GM18907 (cell line): ENCODE results near the gene SLC23A2.

ENCODE experiments used
- ATAC-seq: cut with Tn5 transposase; IDR thresholded peaks from one replicate; pipeline ENCODE4 v1.9.1; 2021; ENCODE audit warnings: mild to moderate bottlenecking, moderate library complexity; ENCODE audit not compliant: unreplicated experiment

The SLC23A2 gene

DNA sequence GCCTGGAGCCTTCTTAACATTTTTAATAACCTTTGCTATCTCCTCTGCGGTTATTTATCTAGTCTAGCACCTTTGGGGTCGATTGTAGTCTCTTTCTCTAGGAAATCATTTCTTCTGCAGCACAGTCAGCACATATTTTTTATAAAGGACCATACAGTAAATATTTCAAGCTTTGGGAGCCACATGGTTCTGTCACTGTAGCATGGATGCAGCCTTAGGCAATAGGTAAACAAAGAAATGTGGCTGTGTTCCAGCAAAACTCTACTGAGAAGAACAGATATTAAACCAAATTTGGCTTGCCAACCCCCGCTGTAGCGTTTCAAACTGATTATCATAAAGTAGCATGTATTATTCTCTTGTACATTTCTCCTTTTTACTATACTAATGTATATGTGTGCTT is 95.7 kb downstream of the SLC23A2 start:
- no peak for ATAC-seq

DNA sequence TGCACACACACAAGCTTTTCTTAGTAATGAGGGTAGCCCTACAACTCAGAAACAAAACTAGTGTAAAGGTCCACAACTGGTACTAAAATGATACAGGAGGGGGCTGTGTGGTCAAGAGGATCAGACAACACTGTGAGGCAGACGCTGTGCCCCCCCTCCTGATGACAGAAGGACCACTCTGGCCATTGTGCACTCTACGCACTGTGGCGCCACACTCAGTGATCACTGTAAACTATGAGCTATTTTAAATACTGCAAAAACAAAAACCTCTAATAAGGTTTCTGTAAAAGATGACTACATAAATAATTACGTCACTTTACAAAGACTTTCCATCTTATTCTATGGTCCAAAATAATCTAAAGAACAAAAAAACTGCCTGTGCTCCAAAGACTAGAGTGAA is 96.1 kb downstream of the SLC23A2 start:
- ATAC-seq: no peak

DNA sequence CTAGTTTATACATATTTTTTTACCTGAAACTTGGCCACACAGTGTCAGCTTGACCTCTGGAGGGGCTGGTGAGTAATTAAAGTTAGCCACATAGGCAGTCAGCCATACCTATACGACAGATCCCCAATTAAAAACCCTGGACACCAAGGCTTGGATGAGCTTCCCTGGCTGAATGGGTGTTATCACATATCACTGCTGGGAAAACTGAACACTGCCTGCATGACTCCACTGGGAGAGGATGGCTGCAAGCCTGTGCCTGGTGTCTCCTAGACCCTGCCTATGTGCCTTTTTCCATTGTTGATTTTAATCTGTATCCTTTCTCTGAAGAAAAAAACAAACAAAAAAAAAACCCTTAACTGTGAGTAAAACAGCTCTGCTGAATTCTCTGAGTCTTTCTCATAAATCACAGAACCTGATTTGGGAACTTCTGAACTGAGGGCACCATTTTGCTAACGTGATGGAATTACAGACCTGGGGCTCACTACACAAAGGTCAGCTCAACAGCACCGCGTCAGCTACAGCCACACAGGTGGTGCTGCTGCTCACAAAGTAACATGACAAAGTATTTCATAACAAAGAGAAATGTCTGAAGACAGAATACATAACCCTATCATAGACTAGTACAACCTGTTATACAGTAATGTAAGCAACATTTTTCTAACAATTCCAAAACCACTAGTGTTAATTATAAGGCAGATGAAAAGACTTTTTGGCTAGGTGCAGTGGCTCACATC is 97.0 kb downstream of the SLC23A2 start:
- no peak for ATAC-seq

DNA sequence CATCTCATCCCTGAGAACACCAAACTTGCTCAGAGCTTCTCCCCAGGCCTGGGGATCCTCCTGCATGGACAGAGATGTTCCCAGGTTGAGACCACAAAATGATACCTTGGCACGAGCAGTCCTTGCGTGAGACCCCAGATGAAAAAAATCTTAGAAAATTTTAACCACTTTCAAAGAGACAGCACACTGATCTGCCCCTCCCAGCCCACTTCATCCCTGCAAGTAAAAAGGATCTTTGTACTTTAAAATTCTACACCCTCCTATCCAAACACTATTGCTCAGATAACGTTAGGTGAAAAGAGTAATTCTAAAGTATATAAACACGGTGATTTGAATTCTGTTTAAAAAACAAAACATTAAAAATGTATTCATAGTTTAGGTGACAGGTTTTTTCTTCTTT is 98.5 kb downstream of the SLC23A2 start:
- ATAC-seq: no peak

DNA sequence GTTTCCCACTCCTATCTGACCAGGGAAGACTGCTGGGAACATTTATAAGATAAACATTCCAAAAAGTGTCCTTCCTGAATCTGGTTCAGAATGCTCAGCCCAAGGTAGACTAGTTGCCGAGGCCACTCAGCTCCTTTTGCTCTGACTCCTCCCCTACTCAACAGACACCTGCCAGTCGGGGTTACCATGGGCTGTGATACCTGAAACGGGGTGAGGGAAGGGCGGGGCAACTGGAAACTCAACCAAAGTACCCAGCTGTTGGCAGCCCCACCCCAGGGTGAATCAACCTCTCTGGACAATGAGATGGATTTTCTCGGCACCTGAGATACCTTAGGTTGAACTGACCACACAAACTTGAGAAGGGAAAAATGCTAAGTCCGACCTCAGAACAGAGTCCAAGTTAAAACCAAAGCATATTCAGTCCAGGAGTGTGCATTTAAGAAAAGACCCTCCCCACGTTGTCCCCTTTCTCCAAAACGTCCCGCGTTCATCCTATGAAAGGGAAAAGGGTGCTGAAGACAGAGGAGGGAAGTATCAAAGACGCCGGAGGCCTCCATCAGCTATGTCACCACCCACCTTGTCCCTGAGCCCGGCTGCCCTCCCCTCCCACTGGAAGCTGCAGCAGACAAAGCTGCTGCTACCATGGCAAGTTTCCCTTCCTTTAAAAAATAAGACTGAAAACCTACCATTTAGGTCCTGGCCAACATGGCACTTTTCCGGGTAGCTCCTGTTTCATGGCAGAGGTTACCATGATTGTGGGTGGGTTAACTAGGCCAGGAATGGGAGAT is 100.1 kb downstream of the SLC23A2 start:
- ATAC-seq: no peak

DNA sequence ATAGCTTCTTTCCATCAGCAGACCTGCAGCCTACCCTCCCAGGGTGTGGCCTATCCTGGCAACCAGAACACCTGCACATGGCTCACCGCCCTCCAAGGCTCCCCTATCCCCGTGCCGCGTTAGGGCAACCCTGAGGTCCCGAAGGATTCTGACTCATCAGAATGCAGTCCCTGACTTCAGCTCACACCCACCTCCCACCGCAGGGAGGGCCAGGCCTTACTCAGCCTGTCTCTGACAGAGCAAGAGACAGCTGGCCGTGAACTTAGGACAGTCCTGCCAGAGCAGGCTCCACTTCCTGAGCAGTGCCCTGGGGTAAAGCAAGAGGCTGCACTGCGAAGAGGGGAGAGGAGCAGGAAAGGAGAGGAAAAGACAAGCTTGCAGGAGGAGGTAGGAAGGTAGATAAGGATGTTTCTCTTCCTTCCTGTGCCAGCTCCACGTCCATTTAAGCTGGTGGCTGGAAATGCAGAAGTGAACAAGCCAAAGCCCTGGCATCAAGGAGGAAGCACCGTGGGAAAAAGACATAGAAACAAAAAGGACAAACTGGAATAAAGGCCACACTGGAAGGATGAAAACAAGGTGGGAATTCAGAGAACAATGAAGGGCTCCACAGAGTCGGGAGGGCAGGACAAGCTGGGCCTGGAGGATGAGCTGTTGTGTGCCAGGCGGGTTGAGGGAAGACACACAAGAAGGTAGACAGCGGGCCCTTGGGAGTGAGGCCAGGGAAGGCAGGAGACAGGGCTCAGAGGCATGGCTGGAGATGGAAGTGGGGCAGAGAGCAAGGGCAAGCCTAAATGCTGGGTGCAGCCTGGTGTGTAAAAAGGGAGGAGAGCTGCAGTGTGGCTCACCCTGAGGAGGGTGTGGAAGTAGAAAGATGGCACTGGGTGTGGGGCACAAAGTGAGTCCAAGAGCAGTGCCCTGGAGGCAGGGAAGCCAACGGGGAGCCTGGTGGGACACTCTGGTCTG is 102.7 kb downstream of the SLC23A2 start:
- no peak for ATAC-seq

DNA sequence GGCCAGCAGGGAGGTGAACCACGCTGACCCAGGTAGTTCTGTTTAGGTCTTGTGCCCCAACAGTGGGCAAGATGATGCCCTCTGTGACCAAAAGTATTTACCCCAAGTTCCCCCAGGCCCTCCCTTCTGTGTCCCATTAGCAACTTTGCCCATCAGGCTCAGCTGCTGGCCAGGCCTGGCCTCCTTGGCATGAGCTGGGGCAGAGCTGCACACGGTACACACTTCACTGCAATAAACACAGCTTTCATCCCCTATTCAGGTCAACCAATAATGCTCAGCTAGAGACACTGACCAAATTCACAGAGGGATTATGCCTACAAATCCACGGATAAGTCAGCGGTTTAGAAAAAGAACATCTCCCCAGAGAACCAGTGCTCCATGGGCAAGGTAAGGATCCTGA is 103.7 kb downstream of the SLC23A2 start:
- no peak for ATAC-seq

DNA sequence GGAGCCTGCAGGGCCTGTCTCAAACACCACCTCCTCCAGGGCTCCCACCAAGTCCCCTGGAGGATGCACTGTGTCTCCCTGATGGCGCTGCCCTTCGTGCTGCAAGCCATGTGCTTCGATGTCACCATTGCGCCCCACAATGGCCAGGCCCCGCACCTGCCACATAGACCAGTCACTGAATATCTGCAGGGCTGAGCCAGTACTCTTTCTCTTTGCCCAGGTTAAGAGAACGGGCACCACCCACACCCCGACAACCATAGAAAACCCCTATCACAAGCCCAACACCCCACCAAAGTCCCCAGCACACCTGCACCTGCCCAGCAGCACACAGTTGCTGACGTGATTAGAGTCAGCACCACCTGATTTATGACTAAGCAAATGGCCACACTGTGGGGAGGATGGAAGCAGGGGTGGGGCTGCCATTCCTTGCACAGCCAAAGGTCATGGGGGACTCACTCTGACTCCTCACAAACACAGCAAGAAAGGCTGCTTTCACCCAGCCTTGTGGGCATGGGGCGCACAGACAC is 104.3 kb downstream of the SLC23A2 start:
- ATAC-seq: no peak

DNA sequence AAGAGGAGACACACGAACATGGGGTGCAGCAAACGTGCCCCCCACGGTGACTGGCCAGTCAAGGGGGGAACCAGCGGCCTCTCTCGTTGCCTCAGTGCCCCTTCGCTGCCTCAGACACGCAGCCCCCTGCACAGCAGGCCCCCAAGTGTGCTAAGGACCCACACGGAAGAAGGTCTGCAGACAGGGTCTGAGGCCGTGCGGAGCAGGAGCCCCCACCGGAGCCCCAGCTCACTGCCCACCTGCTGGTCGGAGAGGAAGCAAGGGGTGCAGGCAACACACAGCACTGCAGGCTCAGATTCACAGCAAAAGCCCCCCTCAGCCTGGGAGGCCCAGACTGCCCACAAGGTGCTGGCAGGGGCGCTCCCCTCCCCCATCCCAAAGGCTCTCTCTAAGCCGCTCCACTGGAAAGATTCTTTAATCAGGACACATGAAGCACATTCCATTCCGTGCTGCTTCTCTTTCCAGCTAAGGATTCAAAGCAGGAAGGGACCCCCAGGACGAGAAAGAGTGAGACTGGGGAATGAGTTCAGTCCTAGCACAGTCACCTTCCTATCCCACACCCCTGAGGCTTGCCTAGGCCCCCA is 105.1 kb downstream of the SLC23A2 start:
- ATAC-seq: no peak

DNA sequence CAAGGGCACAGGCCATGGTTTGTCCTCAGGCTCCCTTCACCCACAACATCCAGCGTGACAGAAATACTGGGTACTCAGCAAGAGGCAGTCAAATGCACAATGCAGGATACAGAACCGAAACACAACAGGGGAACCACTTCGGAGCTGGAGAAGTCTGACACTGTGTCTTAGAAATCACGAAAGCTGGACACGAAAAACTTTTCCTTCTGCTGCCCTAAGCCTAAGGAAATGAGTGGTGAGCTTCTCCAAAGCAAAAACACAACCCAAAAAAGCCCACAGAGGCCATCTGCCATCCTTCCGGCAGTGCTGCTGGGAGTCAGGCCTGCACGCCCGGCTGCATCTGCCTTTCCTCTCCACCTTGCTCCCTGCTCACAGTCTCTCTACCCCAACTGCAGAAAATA is 106.3 kb downstream of the SLC23A2 start:
- ATAC-seq: no peak

DNA sequence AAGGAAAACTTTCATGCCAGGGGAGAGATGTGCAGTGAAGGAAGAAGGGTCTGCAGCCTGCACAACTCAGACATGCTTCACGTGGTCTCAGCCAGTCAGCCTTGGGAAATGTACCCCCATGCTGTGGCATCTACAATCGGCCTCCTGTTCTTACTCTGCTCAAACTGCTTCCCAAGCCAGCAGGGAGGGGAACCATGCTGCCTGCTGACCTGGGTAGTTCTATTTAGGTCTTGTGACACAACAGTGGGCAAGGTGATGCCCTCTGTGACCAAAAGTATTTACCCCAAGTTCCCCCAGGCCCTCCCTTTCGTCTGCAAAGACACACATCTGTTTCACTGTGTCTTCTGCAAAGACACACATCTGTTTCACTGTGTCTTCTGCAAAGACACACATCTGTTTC is 106.9 kb downstream of the SLC23A2 start:
- ATAC-seq: no peak

DNA sequence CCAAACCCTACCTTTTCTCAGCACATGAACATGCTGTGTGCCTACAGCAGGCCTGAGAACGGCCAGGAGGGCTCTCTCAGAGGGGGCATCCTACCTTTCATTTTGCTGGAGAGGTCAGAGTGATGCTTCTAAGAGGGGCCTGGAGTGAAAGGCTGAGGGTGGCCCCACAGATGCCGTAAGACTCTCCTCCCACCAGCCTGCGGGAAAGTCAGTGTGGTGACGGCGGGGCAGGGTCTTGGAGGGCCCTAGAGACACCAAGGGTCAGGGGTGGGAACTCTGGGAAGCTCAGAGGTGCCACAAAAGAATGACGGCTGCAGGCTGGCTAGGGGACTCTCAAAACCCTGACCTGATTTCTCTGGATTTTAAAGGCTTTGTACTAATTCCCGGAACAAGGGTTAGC is 107.6 kb downstream of the SLC23A2 start:
- ATAC-seq: no peak

DNA sequence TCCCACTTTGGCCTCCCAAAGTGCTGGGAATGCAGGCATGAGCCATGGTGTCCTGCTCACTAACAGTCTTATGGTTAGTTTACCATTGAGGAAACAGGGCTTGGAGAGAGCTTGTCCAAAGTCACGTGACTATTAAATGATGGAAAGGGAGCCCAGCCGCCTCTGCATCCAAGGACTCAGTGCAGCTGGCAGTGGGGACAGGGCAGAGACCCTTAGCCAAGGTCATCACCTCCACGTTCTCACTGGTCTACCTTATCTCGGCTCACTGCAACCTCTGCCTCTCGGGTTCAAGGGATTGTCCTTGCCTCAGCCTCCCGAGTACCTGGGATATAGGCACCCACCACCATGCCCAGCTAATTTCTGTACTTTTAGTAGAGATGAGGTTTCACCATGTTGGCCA is 109.3 kb downstream of the SLC23A2 start:
- ATAC-seq: no peak

DNA sequence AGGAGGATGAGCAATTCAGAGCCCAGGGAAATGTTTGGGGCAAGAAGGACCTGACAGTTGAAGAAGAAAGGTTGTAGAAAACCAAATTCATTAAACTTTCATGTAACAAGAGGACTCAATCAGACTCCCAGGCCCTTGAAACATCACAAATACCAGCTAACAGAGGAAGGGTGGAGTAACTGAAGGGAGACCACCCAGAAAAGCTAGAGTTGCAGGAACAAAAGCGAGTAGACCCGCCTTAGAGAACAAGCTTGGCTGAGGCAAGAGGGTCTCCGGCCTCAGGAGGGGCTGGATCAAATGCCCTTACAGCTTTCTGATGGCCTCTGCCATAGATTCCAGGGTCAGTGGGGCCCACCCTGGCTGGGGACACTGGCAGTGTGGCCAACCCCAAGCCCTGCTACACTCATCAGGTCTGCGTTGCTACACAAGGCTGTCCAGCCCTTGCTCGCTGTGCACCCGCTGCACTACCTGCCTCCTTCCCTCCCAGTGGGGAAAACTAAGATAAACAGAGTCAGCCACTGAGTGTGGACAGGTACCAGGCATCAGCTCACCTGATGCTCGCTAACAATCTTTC is 110.0 kb downstream of the SLC23A2 start:
- ATAC-seq: no peak

DNA sequence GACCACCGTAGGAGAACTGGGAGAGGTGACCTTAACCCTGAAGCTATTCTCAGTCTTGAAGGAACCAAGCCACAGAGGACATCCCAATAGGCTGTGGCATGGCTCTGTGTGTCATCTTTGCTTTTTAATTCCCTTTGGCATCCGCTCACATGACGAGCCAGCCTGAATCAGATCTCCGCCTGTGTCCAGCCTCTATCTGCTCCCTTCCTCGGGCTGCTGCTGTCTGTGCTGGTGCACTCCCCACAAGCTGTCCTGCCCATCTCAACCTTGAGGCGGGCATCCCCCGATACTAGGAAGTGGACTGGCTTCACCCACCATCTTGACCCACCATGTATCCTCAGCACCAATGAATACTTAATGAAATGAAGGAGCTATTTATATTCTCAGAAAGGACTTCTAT is 111.9 kb downstream of the SLC23A2 start:
- ATAC-seq: no peak

DNA sequence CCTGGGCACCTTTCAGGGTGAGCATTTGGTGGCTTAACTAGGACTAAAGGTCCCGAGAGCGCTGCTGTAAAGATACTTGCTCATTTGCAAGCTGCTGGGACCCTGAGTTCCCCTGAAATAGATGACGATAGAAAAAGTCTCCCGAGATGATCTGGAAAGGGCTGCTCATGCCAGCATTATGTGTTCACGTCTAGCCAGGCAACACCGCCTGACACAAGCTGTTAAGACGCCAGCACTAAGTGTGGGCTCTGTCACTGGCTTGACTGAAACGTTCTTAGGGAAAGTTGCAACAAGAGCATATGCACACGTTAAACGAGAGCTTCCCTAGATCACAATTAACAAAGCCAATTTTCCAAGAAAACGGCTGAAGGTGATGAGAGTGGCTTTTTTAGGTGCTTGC is 113.7 kb downstream of the SLC23A2 start:
- no peak for ATAC-seq

DNA sequence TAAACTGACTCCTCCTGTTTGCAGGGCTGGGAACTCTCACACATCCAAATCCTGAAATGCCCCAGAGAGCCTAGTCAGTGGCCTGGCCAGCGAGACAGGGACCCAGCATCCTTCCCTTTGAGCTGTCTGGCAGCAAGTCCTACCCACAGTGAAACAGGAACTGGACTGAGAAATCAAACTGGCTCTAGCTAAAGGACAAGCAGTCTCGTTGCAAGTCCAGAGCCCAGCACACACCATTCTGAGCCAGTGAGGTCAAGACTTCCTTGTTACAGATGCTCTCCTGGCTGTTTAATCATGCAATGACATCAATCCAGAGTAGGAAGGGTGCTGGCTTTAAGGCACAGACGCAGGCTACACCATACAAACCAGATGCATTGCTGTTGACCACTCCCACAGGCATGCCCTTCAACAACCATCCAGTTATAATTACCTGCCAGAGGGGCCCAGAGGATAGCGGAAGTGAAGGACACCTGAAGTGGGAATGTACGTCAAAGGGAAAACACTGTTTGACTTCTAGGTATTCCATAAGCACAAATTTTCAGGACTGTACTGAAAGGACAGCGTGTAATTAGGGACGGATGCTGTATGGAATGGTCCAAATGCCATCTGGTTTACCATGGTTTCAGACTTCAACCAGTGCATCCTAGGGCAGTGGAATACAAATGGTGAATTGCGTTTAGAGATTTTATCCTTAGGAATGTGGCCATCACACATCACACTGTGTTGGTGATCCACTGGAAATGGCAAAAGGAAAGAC is 114.4 kb downstream of the SLC23A2 start:
- ATAC-seq: no peak

DNA sequence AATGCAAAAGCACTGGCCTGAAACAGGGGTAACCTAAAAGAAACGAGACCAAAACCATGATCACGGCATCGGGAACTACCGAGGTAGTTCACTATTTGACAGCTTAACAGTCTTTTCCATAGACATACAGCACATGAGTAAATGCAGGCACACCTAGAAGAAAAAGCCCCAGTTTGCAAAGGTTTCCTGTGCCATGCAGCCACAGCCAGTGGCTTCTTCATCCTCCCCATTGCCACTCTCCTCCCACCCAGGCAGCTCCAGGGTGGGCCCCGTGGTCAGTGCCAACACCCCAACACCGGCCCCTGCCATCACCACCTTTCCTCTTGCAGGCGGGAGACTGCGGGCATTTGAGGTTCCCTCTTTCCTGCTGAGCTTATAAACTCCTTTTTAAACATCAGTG is 115.4 kb downstream of the SLC23A2 start:
- ATAC-seq: no peak

DNA sequence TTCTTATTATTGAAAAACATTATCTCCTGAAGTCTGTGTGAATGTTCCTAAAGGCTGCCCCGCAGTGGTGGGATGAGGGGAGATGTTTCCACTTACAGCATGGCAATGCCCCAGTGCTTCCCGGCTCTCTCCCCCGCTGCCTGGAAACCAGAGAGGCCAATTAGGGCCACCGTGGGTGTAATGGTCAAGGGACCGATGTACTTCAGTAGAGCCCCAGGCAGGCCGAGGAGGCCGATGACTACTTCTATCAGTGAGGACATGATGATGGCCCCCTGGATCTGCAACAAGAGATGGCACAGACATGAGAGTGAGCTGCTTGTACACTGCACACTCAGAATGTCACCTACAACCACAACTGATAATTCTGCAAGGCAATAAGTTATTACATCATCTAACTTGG is 117.8 kb downstream of the SLC23A2 start:
- ATAC-seq: no peak

DNA sequence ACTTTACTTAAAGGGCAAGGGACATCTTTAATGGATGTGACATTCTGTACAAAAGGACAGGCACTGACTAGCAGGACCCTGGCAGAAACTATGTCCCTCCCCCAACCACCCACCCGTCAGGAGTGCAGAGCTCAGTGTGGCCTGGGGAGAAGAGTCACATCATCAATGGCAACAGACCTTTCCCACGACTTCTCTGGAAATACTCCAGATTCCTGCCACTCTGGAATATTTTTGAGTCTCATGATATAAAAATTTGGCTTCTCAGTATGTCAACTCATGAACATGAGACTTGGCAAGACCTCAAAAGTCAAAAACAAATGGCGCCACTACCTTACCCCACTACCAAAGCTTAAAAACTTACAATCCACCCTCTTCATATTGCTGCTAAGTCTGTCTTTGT is 118.3 kb downstream of the SLC23A2 start:
- no peak for ATAC-seq
